Astrocyte (in vitro differentiated cells and primary cell): ENCODE results near the gene ZNF619.

ENCODE experiments used
- CTCF ChIP-seq: IDR thresholded peaks from 2 replicates; pipeline ENCODE4 v1.5.1; 2011; ENCODE audit warnings: low read depth, mild to moderate bottlenecking, inconsistent platforms, low read length, moderate library complexity; ENCODE audit not compliant: insufficient read depth
- EZH2 ChIP-seq: IDR thresholded peaks from 2 replicates; pipeline ENCODE4 v1.6.1; 2012; ENCODE audit warnings: mild to moderate bottlenecking, low read length, inconsistent platforms; ENCODE audit not compliant: insufficient read depth

GRCh38 chr3:40470701-40471100, 6.2 kb upstream of the ZNF619 start:
- TF ChIP-seq CTCF (no peak), EZH2 (no peak)
